22Rv1 (cell line): ENCODE results near the gene PML.

ENCODE experiments used
- H3K27ac ChIP-seq: fragments of 450-650 bp; 2 replicates; pipeline ENCODE4 v1.5.1; 2017
- CTCF ChIP-seq: fragments of 450-650 bp; IDR thresholded peaks from 2 replicates; pipeline ENCODE4 v1.5.1; 2017; ENCODE audit warnings: mild to moderate bottlenecking
- ZFX ChIP-seq: fragments of 450-650 bp; IDR thresholded peaks from 2 replicates; pipeline ENCODE4 v1.6.1; 2017; ENCODE audit warnings: antibody characterized with exemption, borderline replicate concordance

The PML gene

GRCh38 chr15:74032046-74032445, 37.5 kb downstream of the PML start:
- no peak overlapping the region for H3K27ac ChIP-seq
- no peak for TF ChIP-seq ZFX
- no peak for TF ChIP-seq CTCF

DNA sequence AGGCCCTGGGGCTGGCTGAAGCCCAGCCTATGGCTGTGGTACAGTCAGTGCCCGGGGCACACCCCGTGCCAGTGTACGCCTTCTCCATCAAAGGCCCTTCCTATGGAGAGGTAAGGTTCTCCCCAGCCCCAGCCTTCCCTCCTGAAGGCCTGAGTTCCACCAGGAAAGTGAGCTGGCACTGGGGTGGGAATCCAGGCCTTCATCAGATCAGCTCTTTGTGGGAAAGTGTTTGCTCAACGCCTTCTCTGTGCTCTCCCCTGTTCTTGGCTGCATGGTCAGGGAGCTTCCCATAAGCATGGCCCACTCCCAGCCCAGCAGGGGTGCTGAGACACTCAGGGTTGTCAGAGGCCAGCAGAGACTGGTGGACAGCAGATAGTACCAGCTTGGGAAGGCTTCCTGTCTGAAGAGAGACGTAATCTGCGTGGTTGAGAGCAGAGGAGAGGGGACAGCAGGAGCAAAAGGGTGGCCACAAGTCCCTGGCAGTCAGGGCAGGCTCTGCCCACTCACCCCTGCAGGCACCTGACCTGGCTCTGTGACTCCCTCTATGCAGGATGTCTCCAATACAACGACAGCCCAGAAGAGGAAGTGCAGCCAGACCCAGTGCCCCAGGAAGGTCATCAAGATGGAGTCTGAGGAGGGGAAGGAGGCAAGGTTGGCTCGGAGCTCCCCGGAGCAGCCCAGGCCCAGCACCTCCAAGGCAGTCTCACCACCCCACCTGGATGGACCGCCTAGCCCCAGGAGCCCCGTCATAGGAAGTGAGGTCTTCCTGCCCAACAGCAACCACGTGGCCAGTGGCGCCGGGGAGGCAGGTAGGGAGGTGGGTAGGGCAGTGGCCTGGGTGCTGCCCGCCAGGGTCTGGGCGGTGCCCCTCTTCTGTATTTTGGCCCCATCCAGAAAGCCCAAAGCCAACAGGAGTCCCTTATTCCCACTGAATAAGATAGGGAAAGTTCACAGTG, 38.4 kb downstream of the PML start:
- no peak for TF ChIP-seq ZFX
- H3K27ac ChIP-seq: no peak overlapping the region

DNA sequence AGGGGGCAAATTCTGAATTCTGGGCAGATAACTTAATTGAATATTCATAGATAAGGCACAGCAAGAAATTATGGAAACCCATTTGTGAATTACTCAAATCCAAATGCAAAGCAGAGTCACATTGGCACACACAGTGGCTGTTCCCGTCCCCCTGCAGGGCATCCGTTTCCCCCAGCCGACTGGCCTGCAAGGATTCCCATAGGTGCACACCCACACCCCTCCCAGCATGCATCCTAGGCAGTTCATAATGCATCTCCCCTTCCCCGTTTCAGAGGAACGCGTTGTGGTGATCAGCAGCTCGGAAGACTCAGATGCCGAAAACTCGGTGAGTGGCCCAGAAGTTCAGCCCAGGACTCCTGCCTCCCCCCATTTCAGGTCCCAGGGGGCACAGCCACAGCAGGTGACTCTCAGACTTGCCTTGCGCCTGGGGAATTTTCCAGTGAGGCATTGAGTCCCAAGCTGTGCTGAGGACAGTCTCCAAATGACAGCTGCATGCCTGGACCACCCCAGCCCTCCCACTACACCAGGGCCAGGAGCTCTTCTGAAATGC, 39.8 kb downstream of the PML start:
- TF ChIP-seq CTCF (no peak), ZFX (no peak)
- H3K27ac ChIP-seq: no peak overlapping the region

DNA sequence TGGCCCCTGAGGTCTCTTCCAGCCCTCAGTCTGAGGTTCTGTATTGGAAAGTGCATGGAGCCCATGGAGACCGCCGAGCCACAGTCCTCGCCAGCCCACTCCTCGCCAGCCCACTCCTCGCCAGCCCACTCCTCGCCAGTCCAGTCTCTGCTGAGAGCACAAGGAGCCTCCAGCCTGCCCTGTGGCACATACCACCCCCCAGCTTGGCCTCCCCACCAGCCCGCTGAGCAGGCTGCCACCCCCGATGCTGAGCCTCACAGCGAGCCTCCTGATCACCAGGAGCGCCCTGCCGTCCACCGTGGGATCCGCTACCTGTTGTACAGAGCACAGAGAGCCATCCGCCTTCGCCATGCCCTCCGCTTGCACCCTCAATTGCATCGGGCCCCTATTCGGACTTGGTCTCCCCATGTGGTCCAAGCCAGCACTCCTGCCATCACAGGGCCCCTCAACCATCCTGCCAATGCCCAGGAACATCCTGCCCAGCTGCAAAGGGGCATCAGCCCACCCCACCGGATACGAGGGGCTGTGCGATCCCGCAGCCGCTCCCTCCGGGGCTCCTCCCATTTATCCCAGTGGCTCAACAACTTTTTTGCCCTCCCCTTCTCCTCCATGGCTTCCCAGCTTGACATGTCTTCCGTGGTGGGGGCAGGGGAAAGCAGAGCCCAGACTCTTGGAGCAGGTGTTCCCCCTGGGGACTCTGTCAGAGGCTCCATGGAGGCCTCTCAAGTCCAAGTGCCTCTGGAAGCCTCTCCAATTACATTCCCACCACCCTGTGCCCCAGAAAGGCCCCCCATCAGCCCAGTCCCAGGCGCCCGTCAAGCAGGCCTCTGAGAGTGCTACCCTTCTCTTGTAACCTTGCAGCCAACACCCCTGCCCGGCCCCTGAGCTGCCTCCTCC, 40.9 kb downstream of the PML start:
- H3K27ac ChIP-seq: no peak overlapping the region
- TF ChIP-seq CTCF: no peak
- TF ChIP-seq ZFX: no peak

DNA sequence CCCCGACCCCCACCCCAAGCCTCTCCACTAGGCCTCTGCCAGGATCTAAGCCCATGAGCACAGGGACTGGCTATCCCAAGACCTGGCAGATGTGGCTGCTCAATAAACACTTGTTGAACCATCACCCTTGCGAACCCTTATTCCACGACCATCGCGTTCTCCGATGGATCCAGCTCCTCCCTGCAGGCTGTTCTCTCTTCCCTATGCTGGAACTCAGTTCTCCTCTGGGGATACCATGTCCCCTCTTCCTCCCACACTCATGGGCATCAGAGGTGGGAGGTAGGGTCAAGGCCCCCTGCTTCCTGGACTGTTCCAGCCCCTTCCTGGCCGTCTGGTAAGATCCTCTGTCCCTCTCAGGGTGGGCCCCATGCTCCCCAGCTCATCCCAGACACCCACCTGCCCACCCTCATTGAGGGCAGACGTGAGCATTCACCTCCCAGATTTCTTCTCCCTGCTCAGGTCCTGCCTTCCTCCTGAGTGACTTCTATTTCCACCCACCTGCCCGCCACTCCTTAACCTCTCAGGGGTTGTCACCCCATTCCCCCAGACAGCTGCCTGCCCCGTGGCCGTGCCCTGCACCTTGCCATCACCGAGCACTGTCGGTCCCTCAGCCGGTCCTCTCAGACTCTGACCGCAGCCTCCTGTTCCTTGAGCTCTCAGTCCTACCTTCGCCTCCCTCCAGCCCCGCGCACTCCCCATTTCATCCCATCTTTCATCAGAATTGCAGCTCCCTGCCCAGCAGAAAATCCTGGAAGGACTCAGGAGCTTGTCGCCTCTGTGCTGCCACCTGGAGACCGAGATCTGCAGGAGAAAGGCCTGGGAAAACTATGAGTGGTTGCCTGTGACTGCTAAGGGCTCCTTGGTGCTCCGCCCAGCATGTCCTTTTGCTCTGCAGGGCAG, 42.0 kb downstream of the PML start:
- H3K27ac ChIP-seq: no peak overlapping the region
- TF ChIP-seq ZFX (no peak), CTCF (peak; percentile 70)

DNA sequence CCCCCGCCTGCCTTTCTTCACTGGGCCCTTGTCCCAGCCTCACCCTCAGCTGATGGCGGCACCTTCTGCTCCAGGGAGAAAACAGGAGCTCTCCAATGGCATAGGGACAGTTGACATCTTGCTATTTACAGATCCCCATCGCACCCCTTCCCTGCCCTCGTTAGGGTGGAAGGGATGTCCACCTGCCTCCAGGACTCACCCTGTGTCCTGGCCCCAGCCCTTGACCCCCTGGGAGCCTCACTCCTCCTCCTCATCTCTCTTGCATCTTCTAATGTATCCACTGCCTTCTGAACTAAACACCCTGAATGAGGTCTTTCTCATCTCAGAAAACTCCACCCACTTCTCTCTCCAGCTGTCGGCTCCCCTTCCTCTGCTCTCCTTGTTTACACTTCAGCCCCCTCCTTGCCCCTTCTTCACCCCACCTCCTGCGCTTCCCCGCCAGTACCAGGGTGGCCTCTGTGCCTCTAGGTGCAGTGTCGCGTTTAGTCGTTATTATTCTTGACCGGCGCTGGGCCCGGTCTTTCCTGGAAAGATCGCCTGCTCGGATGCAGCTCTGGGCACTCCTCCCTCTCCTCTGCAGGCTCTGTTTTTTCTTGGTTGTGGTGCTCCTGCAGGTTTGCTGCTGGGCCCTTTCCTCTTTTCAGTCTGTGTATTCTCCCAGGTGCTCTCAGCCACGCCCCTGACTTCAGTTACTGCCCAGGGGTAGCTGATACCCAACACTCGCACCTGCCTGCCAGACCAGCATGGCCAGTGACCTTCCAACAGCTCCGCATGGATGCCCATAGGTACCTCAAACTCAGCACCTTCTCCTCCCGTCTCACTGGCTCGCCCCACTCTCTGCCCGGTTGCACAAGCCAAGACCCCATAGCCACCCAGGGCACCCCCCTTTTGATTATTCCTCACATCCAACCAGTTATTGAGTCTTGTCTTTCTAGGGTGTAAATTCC, 42.9 kb downstream of the PML start:
- TF ChIP-seq CTCF: peak; percentile 22
- no peak for TF ChIP-seq ZFX
- H3K27ac ChIP-seq: no peak overlapping the region
